H7 (cell line): ENCODE results near the gene TNFAIP8L1. TPM values are rescaled to one million over a fixed set of nuclear protein-coding genes. Genes with fewer than 3 reads are reported as not detected.

Experiments
- DNase-seq: peaks from one replicate; pipeline ENCODE4 v3.0.0; 2012
- H3K27me3 ChIP-seq: 2 replicates; pipeline ENCODE4 v1.6.0; 2011; ENCODE audit warnings: mild to moderate bottlenecking, low read length; ENCODE audit not compliant: control insufficient read depth, insufficient read depth
- H3K36me3 ChIP-seq: replicated peaks from 2 replicates; pipeline ENCODE4 v1.5.1; 2011; ENCODE audit warnings: low read length; ENCODE audit not compliant: control insufficient read depth, insufficient read depth
- H3K4me3 ChIP-seq: 2 replicates; pipeline ENCODE4 v1.5.1; 2011; ENCODE audit warnings: low read depth, mild to moderate bottlenecking, control low read depth, low read length, moderate library complexity; ENCODE audit not compliant: insufficient read depth
- total RNA-seq: library from RNA; depleted of rRNA; stranded (reverse); fragments of >200 nt; shearing (Covaris generic); gene quantifications from 2 replicates; pipeline ENCODE4 v1.2.3, GENCODE V29; 2014

Gene TNFAIP8L1
- total RNA-seq, 1 experiment from 2014 or later: 9.4 TPM

GRCh38 chr19:4690361-4690760, 51.0 kb downstream of the TNFAIP8L1 start:
- DNase-seq: peak; percentile 54
- H3K27me3 ChIP-seq: no peaks in the 10 kb centered on the region
- no peak overlapping the region for H3K4me3 ChIP-seq
- peaks cover 25% of the 10 kb centered on the region for H3K36me3 ChIP-seq

GRCh38 chr19:4691373-4691772, 52.1 kb downstream of the TNFAIP8L1 start:
- Histone ChIP-seq H3K36me3 (peaks cover 29% of the 10 kb centered on the region), H3K4me3 (no peak overlapping the region), H3K27me3 (no peaks in the 10 kb centered on the region)
- DNase-seq: no peak

- H3K4me3 ChIP-seq: no peak overlapping the region
- H3K36me3 ChIP-seq: peaks cover 32% of the 10 kb centered on the region
- no peaks in the 10 kb centered on the region for H3K27me3 ChIP-seq
- no peak for DNase-seq
These were observed 53.1 kb downstream of the TNFAIP8L1 start for GRCh38 chr19:4692251-4693077.

- H3K4me3 ChIP-seq: no peak overlapping the region
- H3K27me3 ChIP-seq: no peaks in the 10 kb centered on the region
- peaks cover 36% of the 10 kb centered on the region for H3K36me3 ChIP-seq
- DNase-seq: no peak
These were observed 53.7 kb downstream of the TNFAIP8L1 start for GRCh38 chr19:4693078-4693350.

GRCh38 chr19:4693471-4694121, 54.3 kb downstream of the TNFAIP8L1 start:
- no peaks in the 10 kb centered on the region for H3K27me3 ChIP-seq
- peaks cover 37% of the 10 kb centered on the region for H3K36me3 ChIP-seq
- no peak overlapping the region for H3K4me3 ChIP-seq
- no peak for DNase-seq

- no peak for DNase-seq
- H3K4me3 ChIP-seq: no peak overlapping the region
- H3K27me3 ChIP-seq: no peaks in the 10 kb centered on the region
These were observed 55.1 kb downstream of the TNFAIP8L1 start for GRCh38 chr19:4694211-4694987.

GRCh38 chr19:4695224-4695731, 56.0 kb downstream of the TNFAIP8L1 start:
- H3K4me3 ChIP-seq: no peak overlapping the region
- peaks cover 38% of the 10 kb centered on the region for H3K36me3 ChIP-seq
- DNase-seq: no peak
- no peaks in the 10 kb centered on the region for H3K27me3 ChIP-seq

More at GRCh38 chr19:4694211-4694987, 55.1 kb downstream of the TNFAIP8L1 start:
- peaks cover 37% of the 10 kb centered on the region for H3K36me3 ChIP-seq

GRCh38 chr19:4697304-4697703, 58.0 kb downstream of the TNFAIP8L1 start:
- no peak overlapping the region for H3K4me3 ChIP-seq
- DNase-seq: no peak
- H3K36me3 ChIP-seq: peaks cover 44% of the 10 kb centered on the region
- no peaks in the 10 kb centered on the region for H3K27me3 ChIP-seq

- peaks cover 37% of the 10 kb centered on the region for H3K36me3 ChIP-seq
- H3K27me3 ChIP-seq: no peaks in the 10 kb centered on the region
- no peak for DNase-seq
- H3K4me3 ChIP-seq: no peak overlapping the region
These were observed 60.7 kb downstream of the TNFAIP8L1 start for GRCh38 chr19:4699826-4700692.

GRCh38 chr19:4700693-4700970, 61.3 kb downstream of the TNFAIP8L1 start:
- Histone ChIP-seq H3K27me3 (no peaks in the 10 kb centered on the region), H3K36me3 (peaks cover 33% of the 10 kb centered on the region), H3K4me3 (no peak overlapping the region)
- no peak for DNase-seq

- H3K4me3 ChIP-seq: no peak overlapping the region
- H3K36me3 ChIP-seq: peaks cover 31% of the 10 kb centered on the region
- H3K27me3 ChIP-seq: no peaks in the 10 kb centered on the region
- no peak for DNase-seq
These were observed 62.2 kb downstream of the TNFAIP8L1 start for GRCh38 chr19:4701557-4701956.

- H3K36me3 ChIP-seq: peaks cover 23% of the 10 kb centered on the region
- DNase-seq: no peak
- H3K4me3 ChIP-seq: no peak overlapping the region
- no peaks in the 10 kb centered on the region for H3K27me3 ChIP-seq
These were observed 63.4 kb downstream of the TNFAIP8L1 start for GRCh38 chr19:4702764-4703163.

GRCh38 chr19:4703671-4704316, 64.5 kb downstream of the TNFAIP8L1 start:
- H3K27me3 ChIP-seq: no peaks in the 10 kb centered on the region
- no peak overlapping the region for H3K4me3 ChIP-seq
- no peak for DNase-seq
- H3K36me3 ChIP-seq: peaks cover 20% of the 10 kb centered on the region

GRCh38 chr19:4704317-4704673, 65.0 kb downstream of the TNFAIP8L1 start:
- no peak for DNase-seq
- Histone ChIP-seq H3K27me3 (no peaks in the 10 kb centered on the region), H3K4me3 (no peak overlapping the region), H3K36me3 (peaks cover 18% of the 10 kb centered on the region)
